HepG2 (cell line): Measurements from ENCODE around the gene SLC4A5. TPM values are rescaled to one million over a fixed set of nuclear protein-coding genes. Genes with fewer than 3 reads are reported as not detected.

Source experiments
- ATAC-seq: fragments of 200-7000 bp; cut with Tn5 transposase; 3 replicates; pipeline ENCODE4 v1.9.1; 2020; ENCODE audit warnings: mild to moderate bottlenecking, moderate library complexity
- BruUV-seq: library from RNA; stranded (reverse); fragments of 400-500 nt; replicated peaks from 2 replicates; lab custom pipeline; 2021; lab: Mats Ljungman, UMichigan
- CTCF ChIA-PET: fragments of 300-600 bp; formaldehyde crosslinking; extraction: SDS; loops from one replicate; lab custom pipeline; 2021; ENCODE audit warnings: low total read pairs, inconsistent platforms, low intra/inter-chr PET ratio; lab: Yijun Ruan, JAX
- POLR2A ChIA-PET: fragments of 350-600 bp; sonication (Branson Sonifier 250); formaldehyde crosslinking; loops from one replicate; lab custom pipeline; 2020; ENCODE audit warnings: antibody characterized with exemption, inconsistent platforms; lab: Yijun Ruan, JAX
- DNase-seq: peaks from one replicate; pipeline ENCODE4 v3.0.0-alpha.2; 2015; ENCODE audit warnings: low spot score
- FAIRE-seq: peaks from 3 replicates; lab custom pipeline; 2011; peaks lifted over from hg19 to GRCh38; lab: Jason Lieb, UNC
- H2AFZ ChIP-seq: one replicate; pipeline ENCODE4 v1.6.1; 2011; ENCODE audit warnings: low read length, inconsistent platforms
- H3K27ac ChIP-seq: fragments of 300-600 bp; 3 replicates; pipeline ENCODE4 v1.8.0; 2011; ENCODE audit warnings: mixed run types, mild to moderate bottlenecking, mixed read lengths, low read length, inconsistent platforms; ENCODE audit not compliant: insufficient read depth; ENCODE audit errors: extremely low read length
- H3K27me3 ChIP-seq, 2 experiments: fragments of 200-600 bp in 1 of 2; 2 replicates in 1 of 2; 3 replicates in 1 of 2; pipeline versions ENCODE4 v1.6.0 to v1.8.0; 2011; ENCODE audit warnings: low read length in 2 of 2, mild to moderate bottlenecking in 2 of 2, moderate library complexity in 2 of 2, inconsistent platforms in 1 of 2; ENCODE audit not compliant: insufficient read depth in 2 of 2, control insufficient read depth in 1 of 2
- H3K36me3 ChIP-seq, 2 experiments: fragments of 200-600 bp in 1 of 2; replicated peaks in 1 of 2; 2 replicates in 1 of 2; 3 replicates in 1 of 2; pipeline versions ENCODE4 v1.5.1 to v1.8.0; 2011; ENCODE audit warnings: low read length in 2 of 2, inconsistent platforms in 1 of 2; ENCODE audit not compliant: insufficient read depth in 2 of 2, control insufficient read depth in 1 of 2
- H3K4me1 ChIP-seq: 2 replicates; pipeline ENCODE4 v1.5.1; 2012; ENCODE audit warnings: low read length, inconsistent platforms; ENCODE audit not compliant: insufficient read depth
- H3K4me2 ChIP-seq: 2 replicates; pipeline ENCODE4 v1.6.0; 2011; ENCODE audit warnings: low read depth, low read length, inconsistent platforms
- H3K4me3 ChIP-seq, 3 experiments: fragments of 200-600 bp in 1 of 3; sonication (generic), shearing (Covaris generic) in 1 of 3; replicated peaks in 1 of 3; 2 replicates each; pipeline ENCODE4 v1.5.1; 2011 to 2016; ENCODE audit warnings: low read length in 3 of 3, inconsistent platforms in 2 of 3, low read depth in 2 of 3, mild to moderate bottlenecking in 2 of 3, control low read depth in 1 of 3, mixed read lengths in 1 of 3; ENCODE audit not compliant: insufficient read depth in 1 of 3
- H3K79me2 ChIP-seq: one replicate; pipeline ENCODE4 v1.6.1; 2011; ENCODE audit warnings: low read length, inconsistent platforms; ENCODE audit not compliant: insufficient read depth
- H3K9ac ChIP-seq: 2 replicates; pipeline ENCODE4 v1.6.0; 2011; ENCODE audit warnings: mild to moderate bottlenecking, low read depth, low read length, inconsistent platforms; ENCODE audit not compliant: insufficient read depth
- H3K9me3 ChIP-seq: 2 replicates; pipeline ENCODE4 v1.5.1; 2012; ENCODE audit warnings: mild to moderate bottlenecking, low read length
- H4K20me1 ChIP-seq: 2 replicates; pipeline ENCODE4 v1.6.0; 2011; ENCODE audit warnings: inconsistent platforms, mild to moderate bottlenecking, low read length, moderate library complexity; ENCODE audit not compliant: insufficient read depth
- ADNP ChIP-seq: sonication (generic); formaldehyde crosslinking; IDR thresholded peaks from 2 replicates; pipeline ENCODE4 v1.4.0; 2020; ENCODE audit warnings: missing genetic modification reagents
- KLF12 ChIP-seq: sonication (generic); formaldehyde crosslinking; IDR thresholded peaks from 2 replicates; pipeline ENCODE4 v1.4.0; 2020; ENCODE audit warnings: missing genetic modification reagents, borderline replicate concordance
- KLF9 ChIP-seq: IDR thresholded peaks from 2 replicates; pipeline ENCODE4 v1.6.1; 2016; ENCODE audit warnings: low read depth
- MED13 ChIP-seq: sonication (generic); formaldehyde crosslinking; IDR thresholded peaks from 2 replicates; pipeline ENCODE4 v1.5.0; 2020; ENCODE audit warnings: missing genetic modification reagents
- NCOA2 ChIP-seq: sonication (generic); formaldehyde crosslinking; IDR thresholded peaks from 2 replicates; pipeline ENCODE4 v1.8.0; 2022; ENCODE audit warnings: inconsistent platforms
- PREB ChIP-seq: sonication (generic); formaldehyde crosslinking; IDR thresholded peaks from 2 replicates; pipeline ENCODE4 v1.4.0; 2020; ENCODE audit warnings: missing genetic modification reagents
- SMARCE1 ChIP-seq: fragments of 450-650 bp; IDR thresholded peaks from 2 replicates; pipeline ENCODE4 v1.6.1; 2017; ENCODE audit warnings: borderline replicate concordance
- ZEB1 ChIP-seq: IDR thresholded peaks from 2 replicates; pipeline ENCODE4 v1.6.1; 2012; ENCODE audit warnings: mild to moderate bottlenecking, low read depth, inconsistent platforms; ENCODE audit not compliant: insufficient replicate concordance
- ZMYM2 ChIP-seq: sonication (generic); formaldehyde crosslinking; IDR thresholded peaks from 2 replicates; pipeline ENCODE4 v1.8.0; 2022; ENCODE audit warnings: mild to moderate bottlenecking, missing genetic modification reagents
- ZNF256 ChIP-seq: sonication (generic); formaldehyde crosslinking; conservative IDR thresholded peaks from 2 replicates; pipeline ENCODE4 v1.4.0; 2020; ENCODE audit warnings: missing genetic modification reagents
- WGBS: methylation state at CpG from one replicate; pipeline ENCODE4 v1.1.6; 2017; ENCODE audit warnings: low lambda C conversion rate; 5-methylcytosine and 5-hydroxymethylcytosine counted together
- in situ Hi-C: cut with HindIII; loops from 2 replicates; pipeline ENCODE4 v1.10.0; 2017; ENCODE audit warnings: low pct_unique_long_range_greater_than_20kb; ENCODE audit not compliant: extremely low pct_ligation_motif_present
- intact Hi-C: fragments of 100-400 bp; cut with micrococcal nuclease; formaldehyde crosslinking; loops from one replicate; pipeline ENCODE4 v1.10.0; 2022; ENCODE audit not compliant: unreplicated experiment
- polyA plus RNA-seq, 8 experiments: library from polyadenylated mRNA; depleted of rRNA in 3 of 8; stranded (reverse) in 7 of 8; unstranded in 1 of 8; fragments of >200 nt; fragmentation: Illumina TruSeq in 4 of 8; extraction: Trizol in 4 of 8; gene quantifications; 2 replicates each; pipeline versions ENCODE4 v1.2.1 to v1.2.3, GENCODE V29; 2011 to 2016; ENCODE audit warnings: low read depth in 4 of 8, missing spikeins in 1 of 8, mixed read lengths in 1 of 8; ENCODE audit not compliant: insufficient read depth in 1 of 8
- total RNA-seq, 5 experiments: library from RNA; depleted of rRNA; stranded (reverse); fragments of >200 nt; fragmentation: Illumina TruSeq; extraction: Trizol; gene quantifications; 2 replicates each; pipeline ENCODE4 v1.2.3, GENCODE V29; 2016; ENCODE audit warnings: low read depth in 1 of 5
- TF ChIP-seq, protein P1 (sequence below): sonication (generic); formaldehyde crosslinking; IDR thresholded peaks from 2 replicates; pipeline ENCODE4 v1.8.0; 2022; ENCODE audit warnings: missing genetic modification reagents, mild to moderate bottlenecking, moderate library complexity, borderline replicate concordance

SLC4A5 gene
- total and polyA plus RNA-seq, 2 of the 13 experiments (the other 11 are each of a cell fraction or from before 2014, with no cell fraction given) = 0.50 TPM; not detected in 1

- BruUV-seq = no TSS peak
- H4K20me1 ChIP-seq = no peaks in the 10 kb centered on the region
- DNase-seq (no peak), FAIRE-seq (no peak), ATAC-seq (no peak)
- no peaks in the 10 kb centered on the region; a peak in 2 of 5 replicates for H3K36me3 ChIP-seq
- peaks cover 0 to 4% of the 10 kb centered on the region in 2 experiments; a peak in 2 of 5 replicates for H3K27me3 ChIP-seq
- peaks cover 41% of the 10 kb centered on the region for H3K79me2 ChIP-seq
- peak overlapping the region; percentile 94 for H3K9ac ChIP-seq
- no peaks in the 10 kb centered on the region for H3K9me3 ChIP-seq
- ChIA-PET POLR2A (interaction anchor here (0.6 to 3.8 kb wide), 16 partner anchors 9 to 631 kb away, joined by 3 to 38 read pairs (median 6); partner anchors contain the start of genes AUP1, HTRA2, INO80B and MOB1A), CTCF (interaction anchor here (0.7 to 1.5 kb wide), 3 partner anchors 9 to 142 kb away, joined by 4 to 6 read pairs (median 4); no protein-coding TSS in a partner anchor)
- H3K4me3 ChIP-seq = peak overlapping the region; percentile 82 to 98 (median 84)
- peak overlapping the region; percentile 96 for H3K4me2 ChIP-seq
- H3K4me1 ChIP-seq = peaks cover 49% of the 10 kb centered on the region
- intact Hi-C loops (loop anchor here (1.0 to 5.0 kb wide), 3 partner anchors 48 to 125 kb away; no protein-coding TSS in a partner anchor), in situ Hi-C loops (no loop called here)
- H2AFZ ChIP-seq = peak overlapping the region; percentile 87
- H3K27ac ChIP-seq = no peak overlapping the region
- WGBS = 21% methylated on average over 13 of the region's 13 CpGs
- TF ChIP-seq, protein P1, sequence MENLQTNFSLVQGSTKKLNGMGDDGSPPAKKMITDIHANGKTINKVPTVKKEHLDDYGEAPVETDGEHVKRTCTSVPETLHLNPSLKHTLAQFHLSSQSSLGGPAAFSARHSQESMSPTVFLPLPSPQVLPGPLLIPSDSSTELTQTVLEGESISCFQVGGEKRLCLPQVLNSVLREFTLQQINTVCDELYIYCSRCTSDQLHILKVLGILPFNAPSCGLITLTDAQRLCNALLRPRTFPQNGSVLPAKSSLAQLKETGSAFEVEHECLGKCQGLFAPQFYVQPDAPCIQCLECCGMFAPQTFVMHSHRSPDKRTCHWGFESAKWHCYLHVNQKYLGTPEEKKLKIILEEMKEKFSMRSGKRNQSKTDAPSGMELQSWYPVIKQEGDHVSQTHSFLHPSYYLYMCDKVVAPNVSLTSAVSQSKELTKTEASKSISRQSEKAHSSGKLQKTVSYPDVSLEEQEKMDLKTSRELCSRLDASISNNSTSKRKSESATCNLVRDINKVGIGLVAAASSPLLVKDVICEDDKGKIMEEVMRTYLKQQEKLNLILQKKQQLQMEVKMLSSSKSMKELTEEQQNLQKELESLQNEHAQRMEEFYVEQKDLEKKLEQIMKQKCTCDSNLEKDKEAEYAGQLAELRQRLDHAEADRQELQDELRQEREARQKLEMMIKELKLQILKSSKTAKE = 0 out of 2 replicates have a peak, but pooled peaks have one; percentile 10
- TF ChIP-seq ADNP (CRISPR knock-in tag) (peak; percentile 55; the same call in 1 of the 2 replicates), ZNF256 (CRISPR knock-in tag) (peak; percentile 35; the same call in 1 of the 2 replicates), ZMYM2 (CRISPR knock-in tag) (0 out of 2 replicates have a peak, but pooled peaks have one; percentile 44), PREB (CRISPR knock-in tag) (no peak), NCOA2 (CRISPR knock-in tag) (no peak), KLF9 (CRISPR knock-in tag) (0 out of 2 replicates have a peak, but pooled peaks have one; percentile 2), ZEB1 (peak; percentile 8), MED13 (CRISPR knock-in tag) (no peak), KLF12 (CRISPR knock-in tag) (0 out of 2 replicates have a peak, but pooled peaks have one; percentile 4), SMARCE1 (no peak)
These were observed 49.2 kb upstream of the SLC4A5 start for GRCh38 chr2:74392449-74392743.
